CD4-positive, alpha-beta T cell treated with Interleukin-12 subunit alpha and Interleukin-12 subunit beta, for 1 hour (primary cell): Measurements from ENCODE around the gene SLC5A10.
A peak's percentile ranks its signal among the peaks of the same experiment; 100 is the strongest.
"Not testable (repeated sequence)": the region's sequence is repeated elsewhere in the genome, so short reads cannot be mapped to it uniquely, and the experiment has no call there.

Experiments used
- DNase-seq: peaks from one replicate; pipeline ENCODE4 v3.0.0-alpha.2; 2020

SLC5A10 gene

GRCh38 chr17:18948476-18949006, 3.4 kb upstream of the SLC5A10 start:
- DNase-seq, result no peak

GRCh38 chr17:18949566-18949965, 2.4 kb upstream of the SLC5A10 start:
- no peak for DNase-seq

GRCh38 chr17:18950346-18950745, 1.6 kb upstream of the SLC5A10 start:
- DNase-seq, result no peak

GRCh38 chr17:18950944-18951905, 740 bp upstream of the SLC5A10 start:
- no peak for DNase-seq

- no peak for DNase-seq
Observed at GRCh38 chr17:18953231-18953728, 1.3 kb downstream of the SLC5A10 start.

GRCh38 chr17:18954321-18954720, 2.4 kb downstream of the SLC5A10 start:
- no peak for DNase-seq

GRCh38 chr17:18955009-18955408, 3.0 kb downstream of the SLC5A10 start:
- DNase-seq, result no peak

- DNase-seq, result not testable (repeated sequence)
Observed at GRCh38 chr17:18956021-18956420, 4.1 kb downstream of the SLC5A10 start.

- no peak for DNase-seq
Observed at GRCh38 chr17:18956581-18956980, 4.6 kb downstream of the SLC5A10 start.

GRCh38 chr17:18957831-18958230, 5.9 kb downstream of the SLC5A10 start:
- no peak for DNase-seq

- DNase-seq, result no peak
Observed at GRCh38 chr17:18958611-18959010, 6.6 kb downstream of the SLC5A10 start.

GRCh38 chr17:18959071-18959844, 7.3 kb downstream of the SLC5A10 start:
- DNase-seq, result no peak

- DNase-seq, result no peak
Observed at GRCh38 chr17:18959845-18960240, 7.9 kb downstream of the SLC5A10 start.

GRCh38 chr17:18960241-18960665, 8.3 kb downstream of the SLC5A10 start:
- no peak for DNase-seq

- peak; percentile 77 for DNase-seq
Observed at GRCh38 chr17:18960803-18961511, 9.0 kb downstream of the SLC5A10 start.

GRCh38 chr17:18961634-18962493, 9.9 kb downstream of the SLC5A10 start:
- DNase-seq, result peak; percentile 24

GRCh38 chr17:18962494-18962815, 10.5 kb downstream of the SLC5A10 start:
- DNase-seq, result no peak

- DNase-seq, result no peak
Observed at GRCh38 chr17:18963126-18964017, 11.4 kb downstream of the SLC5A10 start.

GRCh38 chr17:18964018-18964351, 12.0 kb downstream of the SLC5A10 start:
- no peak for DNase-seq

- DNase-seq, result no peak
Observed at GRCh38 chr17:18964550-18964949, 12.6 kb downstream of the SLC5A10 start.
